NB4 (cell line): ENCODE results near the gene TMEM247.

Experiments
- MYC ChIP-seq: IDR thresholded peaks from 2 replicates; pipeline ENCODE4 v1.6.1; 2011; ENCODE audit warnings: low read depth, low read length
- POLR2A ChIP-seq: IDR thresholded peaks from 2 replicates; pipeline ENCODE4 v1.6.1; 2011; ENCODE audit warnings: mild to moderate bottlenecking; ENCODE audit not compliant: insufficient read length; ENCODE audit errors: extremely low read depth
- TF ChIP-seq, protein P1 (sequence below): IDR thresholded peaks from one replicate; pipeline ENCODE4 v1.5.1; 2012; ENCODE audit warnings: low read depth, low read length
- TF ChIP-seq, protein P2 (sequence below): IDR thresholded peaks from 2 replicates; pipeline ENCODE4 v1.6.1; 2011; ENCODE audit warnings: low read depth, low read length

DNA sequence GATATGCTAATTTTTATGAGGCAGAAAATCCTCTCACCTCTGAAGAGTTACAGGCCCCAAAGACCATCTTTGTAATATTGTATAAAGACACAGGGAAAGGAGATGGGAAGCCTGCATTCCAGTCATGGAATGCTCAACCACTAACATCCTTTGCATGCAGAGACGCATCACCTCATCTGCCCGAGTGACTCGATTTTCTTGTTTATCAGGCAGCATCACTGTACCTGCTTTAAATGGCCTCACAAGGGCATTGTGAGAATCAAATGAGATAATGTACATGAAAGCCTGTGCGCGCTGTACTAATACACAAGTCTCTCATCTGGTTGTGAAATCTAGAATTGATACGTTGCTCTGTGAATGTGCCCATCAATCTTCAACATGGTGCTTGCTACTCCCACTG is 10.2 kb upstream of the TMEM247 start:
- TF ChIP-seq, protein P1, sequence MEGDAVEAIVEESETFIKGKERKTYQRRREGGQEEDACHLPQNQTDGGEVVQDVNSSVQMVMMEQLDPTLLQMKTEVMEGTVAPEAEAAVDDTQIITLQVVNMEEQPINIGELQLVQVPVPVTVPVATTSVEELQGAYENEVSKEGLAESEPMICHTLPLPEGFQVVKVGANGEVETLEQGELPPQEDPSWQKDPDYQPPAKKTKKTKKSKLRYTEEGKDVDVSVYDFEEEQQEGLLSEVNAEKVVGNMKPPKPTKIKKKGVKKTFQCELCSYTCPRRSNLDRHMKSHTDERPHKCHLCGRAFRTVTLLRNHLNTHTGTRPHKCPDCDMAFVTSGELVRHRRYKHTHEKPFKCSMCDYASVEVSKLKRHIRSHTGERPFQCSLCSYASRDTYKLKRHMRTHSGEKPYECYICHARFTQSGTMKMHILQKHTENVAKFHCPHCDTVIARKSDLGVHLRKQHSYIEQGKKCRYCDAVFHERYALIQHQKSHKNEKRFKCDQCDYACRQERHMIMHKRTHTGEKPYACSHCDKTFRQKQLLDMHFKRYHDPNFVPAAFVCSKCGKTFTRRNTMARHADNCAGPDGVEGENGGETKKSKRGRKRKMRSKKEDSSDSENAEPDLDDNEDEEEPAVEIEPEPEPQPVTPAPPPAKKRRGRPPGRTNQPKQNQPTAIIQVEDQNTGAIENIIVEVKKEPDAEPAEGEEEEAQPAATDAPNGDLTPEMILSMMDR = no peak
- TF ChIP-seq POLR2A = no peak
- TF ChIP-seq, protein P2, sequence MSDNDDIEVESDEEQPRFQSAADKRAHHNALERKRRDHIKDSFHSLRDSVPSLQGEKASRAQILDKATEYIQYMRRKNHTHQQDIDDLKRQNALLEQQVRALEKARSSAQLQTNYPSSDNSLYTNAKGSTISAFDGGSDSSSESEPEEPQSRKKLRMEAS = no peak
- no peak for TF ChIP-seq MYC
